Caki2 (cell line): Measurements from ENCODE around the gene CGAS. TPM values are rescaled to one million over a fixed set of nuclear protein-coding genes. Genes with fewer than 3 reads are reported as not detected.
"Not testable (repeated sequence)": the region's sequence is repeated elsewhere in the genome, so short reads cannot be mapped to it uniquely, and the experiment has no call there.

ENCODE experiments used
- DNase-seq: peaks from one replicate; pipeline ENCODE4 v3.0.0-alpha.2; 2015; ENCODE audit warnings: low read depth
- in situ Hi-C: cut with HindIII; loops from 2 replicates; pipeline ENCODE4 v1.10.0; 2016; ENCODE audit warnings: low sequenced_read_pairs, low pct_unique_long_range_greater_than_20kb, mixed read lengths
- total RNA-seq: library from RNA; depleted of rRNA; stranded (reverse); fragments of >200 nt; shearing (Covaris generic); gene quantifications from 2 replicates; pipeline ENCODE4 v1.2.3, GENCODE V29; 2014; ENCODE audit warnings: low replicate concordance

Gene CGAS
- total RNA-seq, 1 experiment from 2014 or later: 18.9 TPM

- in situ Hi-C loops: no loop called here
- DNase-seq: no peak
Observed at GRCh38 chr6:73418081-73418741, 33.9 kb downstream of the CGAS start.

GRCh38 chr6:73413102-73413501, 39.0 kb downstream of the CGAS start:
- no peak for DNase-seq
- in situ Hi-C loops: no loop called here

- no peak for DNase-seq
- in situ Hi-C loops: no loop called here
Observed at GRCh38 chr6:73409395-73409794, 42.7 kb downstream of the CGAS start.

- no peak for DNase-seq
- in situ Hi-C loops: no loop called here
Observed at GRCh38 chr6:73400656-73401055, 51.4 kb downstream of the CGAS start.

GRCh38 chr6:73395875-73396274, 56.2 kb downstream of the CGAS start:
- in situ Hi-C loops: no loop called here
- DNase-seq: no peak

- DNase-seq: peak; percentile 85
- in situ Hi-C loops: no loop called here
Observed at GRCh38 chr6:73394577-73395354, 57.3 kb downstream of the CGAS start, which contains the start of gene DDX43. DDX43 (plus strand) TSS chr6:73394828; CDS start chr6:73394906, 78 bp downstream.

- DNase-seq: no peak
- in situ Hi-C loops: no loop called here
Observed at GRCh38 chr6:73393278-73393677, 58.8 kb downstream of the CGAS start.

- in situ Hi-C loops, DNase-seq: not testable (repeated sequence)
Observed at GRCh38 chr6:73392188-73392587, 59.9 kb downstream of the CGAS start.

GRCh38 chr6:73391675-73392074, 60.4 kb downstream of the CGAS start:
- no peak for DNase-seq

GRCh38 chr6:73389854-73390253, 62.2 kb downstream of the CGAS start:
- no peak for DNase-seq
- in situ Hi-C loops: no loop called here

More at GRCh38 chr6:73391675-73392074, 60.4 kb downstream of the CGAS start:
- in situ Hi-C loops: no loop called here

GRCh38 chr6:73388800-73389512, 63.1 kb downstream of the CGAS start:
- in situ Hi-C loops: no loop called here
- peak; percentile 69 for DNase-seq

- no peak for DNase-seq
- in situ Hi-C loops: no loop called here
Observed at GRCh38 chr6:73388433-73388799, 63.7 kb downstream of the CGAS start.

GRCh38 chr6:73382462-73383113, 69.5 kb downstream of the CGAS start:
- DNase-seq: peak; percentile 13
- in situ Hi-C loops: no loop called here

- in situ Hi-C loops, DNase-seq: not testable (repeated sequence)
Observed at GRCh38 chr6:73381531-73381930, 70.6 kb downstream of the CGAS start.

- no peak for DNase-seq
- in situ Hi-C loops: no loop called here
Observed at GRCh38 chr6:73377225-73377624, 74.9 kb downstream of the CGAS start.

- peak; percentile 18 for DNase-seq
- in situ Hi-C loops: no loop called here
Observed at GRCh38 chr6:73375216-73375615, 76.9 kb downstream of the CGAS start.
